GM12892 (cell line): ENCODE data around the gene MAP7D1.

Experiments
- POLR2A ChIP-seq: IDR thresholded peaks from 2 replicates; pipeline ENCODE4 v1.6.1; 2011; ENCODE audit warnings: low read depth, low read length, control low read depth
- POLR2AphosphoS5 ChIP-seq: IDR thresholded peaks from 2 replicates; pipeline ENCODE4 v1.6.1; 2011; ENCODE audit warnings: low read depth, low read length, control low read depth

GRCh38 chr1:36161641-36162531 lies 5.9 kb downstream of the MAP7D1 start:
- peak; percentile 64; the same call in 1 of the 2 replicates for TF ChIP-seq POLR2A
- TF ChIP-seq POLR2AphosphoS5: peak; percentile 52
